Measurements from ENCODE around the gene NAA10. TPM values are rescaled to one million over a fixed set of nuclear protein-coding genes. Genes with fewer than 3 reads are reported as not detected.
A peak's percentile ranks its signal among the peaks of the same experiment; 100 is the strongest.

NAA10 gene
- total and polyA plus RNA-seq, 4 experiments from 2014 or later: 57.6 to 96.3 (median 91.9) TPM

- Mint-ChIP-seq H3K36me3 (peaks cover 4 to 9% of the 10 kb centered on the region in 2 donors), H3K27ac (peak overlapping the region in 2 of 7 donors; percentile 58 to 70), H3K9me3 (peaks cover 0 to 2% (median 0%) of the 10 kb centered on the region in 8 donors), H3K4me3 (peak overlapping the region in 1 of 8 donors; percentile 4), H3K4me1 (peaks cover 5 to 19% (median 8%) of the 10 kb centered on the region in 4 donors), H3K27me3 (no peaks in the 10 kb centered on the region)
- Histone ChIP-seq H3K4me1 (ENCODE audit: insufficient read depth, low read length) (peaks cover 20% of the 10 kb centered on the region), H3K27me3 (ENCODE audit: insufficient read depth, low read length) (no peaks in the 10 kb centered on the region), H3K9me3 (ENCODE audit: control insufficient read depth in 1 of 2, low read length in 2 of 2) (no peaks in the 10 kb centered on the region), H3K4me3 (ENCODE audit: low read length in 2 of 2) (peak overlapping the region in 1 of 2 donors; percentile 17), H3K36me3 (ENCODE audit: insufficient read depth, low read length) (peaks cover 2% of the 10 kb centered on the region), H3K27ac (ENCODE audit: low read depth, low read length) (no peak overlapping the region)
- no peak for DNase-seq
- ChIA-PET CTCF (ENCODE audit: partially characterized antibody) (interaction anchor here (0.6 to 10.4 kb wide), 5 partner anchors 9 to 582 kb away, joined by 3 to 290 read pairs (median 3); partner anchors contain the start of genes ARHGAP4, NAA10 and PLXNB3), POLR2A (ENCODE audit: partially characterized antibody) (interaction anchor here (0.7 to 21.2 kb wide), 3 partner anchors 18 to 467 kb away, joined by 3 to 447 read pairs (median 4); partner anchors contain the start of genes ARHGAP4 and NAA10)
- intact Hi-C loops (cut with micrococcal nuclease): loop anchor here (5.0 kb wide), 1 partner anchor 37 kb away; no protein-coding TSS in a partner anchor
Measured at GRCh38 chrX:153944800-153945150, 9.9 kb upstream of the NAA10 start.

GRCh38 chrX:153944140-153944799 lies 9.4 kb upstream of the NAA10 start, which contains the start of gene RENBP:
TSS of gene RENBP (minus strand) at chrX:153944643. CDS start at chrX:153944610, 33 bp downstream.
- Mint-ChIP-seq H3K36me3 (peaks cover 4 to 8% of the 10 kb centered on the region in 2 donors), H3K27ac (peak within 1 kb of the TSS; percentile 10 to 84 (median 77)), H3K27me3 (no peaks in the 10 kb centered on the region), H3K4me1 (peaks cover 5 to 19% (median 8%) of the 10 kb centered on the region in 4 donors), H3K9me3 (peaks cover 0 to under 1% (median 0%) of the 10 kb centered on the region in 8 donors), H3K4me3 (peak within 1 kb of the TSS; percentile 69 to 89 (median 80))
- peak within 1 kb of the TSS; percentile 17 to 32 for H3K4me3 ChIP-seq (ENCODE audit: low read length in 2 of 2)
- intact Hi-C loops (cut with micrococcal nuclease): no loop called here
- no peaks in the 10 kb centered on the region for H3K36me3 ChIP-seq (ENCODE audit: insufficient read depth, low read length)
- CTCF ChIA-PET (ENCODE audit: partially characterized antibody): interaction anchor here (1.3 to 10.4 kb wide), 3 partner anchors 16 to 583 kb away, joined by 3 to 290 read pairs (median 28); partner anchors contain the start of genes ARHGAP4, NAA10 and PLXNB3
- H3K27me3 ChIP-seq (ENCODE audit: insufficient read depth, low read length): no peaks in the 10 kb centered on the region
- POLR2A ChIA-PET (ENCODE audit: partially characterized antibody): interaction anchor here (0.7 to 21.2 kb wide), 3 partner anchors 17 to 468 kb away, joined by 3 to 447 read pairs (median 3); partner anchors contain the start of genes ARHGAP4 and NAA10
- H3K9me3 ChIP-seq (ENCODE audit: control insufficient read depth in 1 of 2, low read length in 2 of 2): no peaks in the 10 kb centered on the region
- DNase-seq: peak in 1 of 5 donors; percentile 42
- H3K4me1 ChIP-seq (ENCODE audit: insufficient read depth, low read length): peaks cover 20% of the 10 kb centered on the region
- peak within 1 kb of the TSS; percentile 47 for H3K27ac ChIP-seq (ENCODE audit: low read depth, low read length)

- DNase-seq: no peak
- H3K36me3 Mint-ChIP-seq: no peaks in the 10 kb centered on the region
- POLR2A ChIA-PET (ENCODE audit: partially characterized antibody): interaction anchor here (21.2 kb wide), 1 partner anchor 15 kb away, joined by 447 read pairs; the partner anchor contains the start of genes ARHGAP4 and NAA10
- H3K36me3 ChIP-seq (ENCODE audit: insufficient read depth, low read length): no peaks in the 10 kb centered on the region
- H3K27me3 ChIP-seq (ENCODE audit: insufficient read depth, low read length): no peaks in the 10 kb centered on the region
- peaks cover 2 to 14% (median 5%) of the 10 kb centered on the region in 4 donors for H3K4me1 Mint-ChIP-seq
- H3K9me3 Mint-ChIP-seq: peaks cover 0 to under 1% (median 0%) of the 10 kb centered on the region in 8 donors
- peaks cover 15% of the 10 kb centered on the region for H3K4me1 ChIP-seq (ENCODE audit: insufficient read depth, low read length)
- intact Hi-C loops (cut with micrococcal nuclease): no loop called here
- no peaks in the 10 kb centered on the region for H3K9me3 ChIP-seq (ENCODE audit: control insufficient read depth in 1 of 2, low read length in 2 of 2)
- H3K27me3 Mint-ChIP-seq: no peaks in the 10 kb centered on the region
- H3K4me3 ChIP-seq (ENCODE audit: low read length in 2 of 2): no peak overlapping the region
- peak overlapping the region in 3 of 8 donors; percentile 10 to 55 (median 38) for H3K4me3 Mint-ChIP-seq
- H3K27ac ChIP-seq (ENCODE audit: low read depth, low read length): no peak overlapping the region
- peak overlapping the region in 2 of 7 donors; percentile 24 to 62 for H3K27ac Mint-ChIP-seq
- CTCF ChIA-PET (ENCODE audit: partially characterized antibody): interaction anchor here (0.6 to 10.4 kb wide), 2 partner anchors 14 to 225 kb away, joined by 3 to 290 read pairs; partner anchors contain the start of genes ARHGAP4 and NAA10
Measured at GRCh38 chrX:153941336-153942252, 6.8 kb upstream of the NAA10 start.

GRCh38 chrX:153939573-153939972 lies 4.7 kb upstream of the NAA10 start:
- no peaks in the 10 kb centered on the region for H3K27me3 Mint-ChIP-seq
- ChIA-PET POLR2A (ENCODE audit: partially characterized antibody) (interaction anchor here (1.0 to 21.2 kb wide), 2 partner anchors 13 to 33 kb away, joined by 3 to 447 read pairs; partner anchors contain the start of genes ARHGAP4 and NAA10), CTCF (ENCODE audit: partially characterized antibody) (interaction anchor here (1.0 to 2.1 kb wide), 3 partner anchors 12 to 16 kb away, joined by 3 to 6 read pairs (median 5); partner anchors contain the start of gene ARHGAP4)
- no peak overlapping the region for H3K4me3 Mint-ChIP-seq
- H3K9me3 Mint-ChIP-seq: peaks cover 0 to 3% (median 0%) of the 10 kb centered on the region in 8 donors
- H3K27ac ChIP-seq (ENCODE audit: low read depth, low read length): no peak overlapping the region
- DNase-seq: no peak
- no peaks in the 10 kb centered on the region for H3K36me3 ChIP-seq (ENCODE audit: insufficient read depth, low read length)
- no peak overlapping the region for H3K27ac Mint-ChIP-seq
- no peaks in the 10 kb centered on the region for H3K9me3 ChIP-seq (ENCODE audit: control insufficient read depth in 1 of 2, low read length in 2 of 2)
- peaks cover 2 to 21% (median 5%) of the 10 kb centered on the region in 4 donors for H3K4me1 Mint-ChIP-seq
- no peaks in the 10 kb centered on the region for H3K27me3 ChIP-seq (ENCODE audit: insufficient read depth, low read length)
- intact Hi-C loops (cut with micrococcal nuclease): no loop called here
- peaks cover 11% of the 10 kb centered on the region for H3K4me1 ChIP-seq (ENCODE audit: insufficient read depth, low read length)
- no peak overlapping the region for H3K4me3 ChIP-seq (ENCODE audit: low read length in 2 of 2)
- no peaks in the 10 kb centered on the region for H3K36me3 Mint-ChIP-seq

GRCh38 chrX:153938226-153938786 lies 3.5 kb upstream of the NAA10 start:
- Mint-ChIP-seq H3K27ac (peak overlapping the region in 1 of 7 donors; percentile 47), H3K27me3 (no peaks in the 10 kb centered on the region), H3K36me3 (peaks cover 0 to 4% of the 10 kb centered on the region in 2 donors), H3K4me3 (no peak overlapping the region), H3K4me1 (peaks cover 5 to 21% (median 13%) of the 10 kb centered on the region in 4 donors), H3K9me3 (peaks cover 0 to 3% (median 0%) of the 10 kb centered on the region in 8 donors)
- intact Hi-C loops (cut with micrococcal nuclease): no loop called here
- H3K9me3 ChIP-seq (ENCODE audit: control insufficient read depth in 1 of 2, low read length in 2 of 2): no peaks in the 10 kb centered on the region
- peaks cover 5% of the 10 kb centered on the region for H3K4me1 ChIP-seq (ENCODE audit: insufficient read depth, low read length)
- H3K27me3 ChIP-seq (ENCODE audit: insufficient read depth, low read length): no peaks in the 10 kb centered on the region
- no peaks in the 10 kb centered on the region for H3K36me3 ChIP-seq (ENCODE audit: insufficient read depth, low read length)
- no peak overlapping the region for H3K27ac ChIP-seq (ENCODE audit: low read depth, low read length)
- ChIA-PET CTCF (ENCODE audit: partially characterized antibody) (interaction anchor here (1.0 to 2.3 kb wide), 2 partner anchors 9 to 15 kb away, joined by 3 to 10 read pairs; no protein-coding TSS in a partner anchor), POLR2A (ENCODE audit: partially characterized antibody) (interaction anchor here (21.2 kb wide), 1 partner anchor 11 kb away, joined by 447 read pairs; the partner anchor contains the start of genes ARHGAP4 and NAA10)
- no peak for DNase-seq
- H3K4me3 ChIP-seq (ENCODE audit: low read length in 2 of 2): no peak overlapping the region

- ChIA-PET POLR2A (ENCODE audit: partially characterized antibody) (interaction anchor here (20.6 to 21.2 kb wide), 2 partner anchors 6 to 10 kb away, joined by 447 read pairs; partner anchors contain the start of genes ARHGAP4, NAA10 and RENBP), CTCF (ENCODE audit: partially characterized antibody) (interaction anchor here (2.1 to 5.1 kb wide), 3 partner anchors 9 to 13 kb away, joined by 5 to 34 read pairs (median 10); no protein-coding TSS in a partner anchor)
- Mint-ChIP-seq H3K36me3 (peaks cover 0 to 4% of the 10 kb centered on the region in 2 donors), H3K9me3 (peaks cover 0 to 3% (median 0%) of the 10 kb centered on the region in 8 donors), H3K27ac (peak overlapping the region in 2 of 7 donors; percentile 73 to 76), H3K4me1 (peaks cover 5 to 24% (median 17%) of the 10 kb centered on the region in 4 donors), H3K4me3 (peak overlapping the region in 1 of 8 donors; percentile 9), H3K27me3 (no peaks in the 10 kb centered on the region)
- H3K27ac ChIP-seq (ENCODE audit: low read depth, low read length): no peak overlapping the region
- no peaks in the 10 kb centered on the region for H3K27me3 ChIP-seq (ENCODE audit: insufficient read depth, low read length)
- intact Hi-C loops (cut with micrococcal nuclease): no loop called here
- H3K36me3 ChIP-seq (ENCODE audit: insufficient read depth, low read length): peaks cover under 1% of the 10 kb centered on the region
- peaks cover 5% of the 10 kb centered on the region for H3K4me1 ChIP-seq (ENCODE audit: insufficient read depth, low read length)
- no peak overlapping the region for H3K4me3 ChIP-seq (ENCODE audit: low read length in 2 of 2)
- H3K9me3 ChIP-seq (ENCODE audit: control insufficient read depth in 1 of 2, low read length in 2 of 2): no peaks in the 10 kb centered on the region
- DNase-seq: no peak
Measured at GRCh38 chrX:153937056-153937455, 2.2 kb upstream of the NAA10 start.

Measured in CD4-positive, alpha-beta memory T cell (primary cell).